LNCaP clone FGC (cell line): ENCODE data around the gene OR10D3.
"Not testable (repeated sequence)": the region's sequence is repeated elsewhere in the genome, so short reads cannot be mapped to it uniquely, and the experiment has no call there.

ENCODE experiments used
- DNase-seq: peaks from one replicate; pipeline ENCODE4 v3.0.0-alpha.2; 2011; ENCODE audit warnings: low read depth
- H3K4me3 ChIP-seq: 2 replicates; pipeline ENCODE4 v1.5.1; 2011; ENCODE audit warnings: mild to moderate bottlenecking, low read depth, low read length, control low read depth
- TF ChIP-seq, protein P1 (sequence below): IDR thresholded peaks from 2 replicates; pipeline ENCODE4 v1.5.1; 2012; ENCODE audit warnings: mild to moderate bottlenecking; ENCODE audit not compliant: control insufficient read depth, insufficient read depth; ENCODE audit errors: extremely low read depth

OR10D3 gene

DNA sequence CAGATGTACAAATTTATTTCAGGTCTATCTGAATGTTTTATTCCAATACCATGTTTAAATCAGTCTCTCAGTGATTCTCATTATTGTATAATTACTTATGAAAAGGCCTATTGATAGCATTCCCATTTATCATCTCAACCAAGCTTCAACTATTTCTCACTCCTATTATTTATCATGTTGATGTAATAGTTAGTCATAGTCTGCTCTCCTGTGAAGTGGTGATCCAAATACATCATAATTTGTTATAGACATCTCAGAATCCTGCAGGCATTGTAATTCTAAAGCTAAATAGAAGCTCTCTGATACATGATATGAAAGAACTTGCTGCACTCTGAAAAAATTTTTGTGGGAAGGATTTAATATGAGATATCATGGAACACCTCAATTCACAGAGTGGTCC is 36.0 kb downstream of the OR10D3 start:
- TF ChIP-seq, protein P1, sequence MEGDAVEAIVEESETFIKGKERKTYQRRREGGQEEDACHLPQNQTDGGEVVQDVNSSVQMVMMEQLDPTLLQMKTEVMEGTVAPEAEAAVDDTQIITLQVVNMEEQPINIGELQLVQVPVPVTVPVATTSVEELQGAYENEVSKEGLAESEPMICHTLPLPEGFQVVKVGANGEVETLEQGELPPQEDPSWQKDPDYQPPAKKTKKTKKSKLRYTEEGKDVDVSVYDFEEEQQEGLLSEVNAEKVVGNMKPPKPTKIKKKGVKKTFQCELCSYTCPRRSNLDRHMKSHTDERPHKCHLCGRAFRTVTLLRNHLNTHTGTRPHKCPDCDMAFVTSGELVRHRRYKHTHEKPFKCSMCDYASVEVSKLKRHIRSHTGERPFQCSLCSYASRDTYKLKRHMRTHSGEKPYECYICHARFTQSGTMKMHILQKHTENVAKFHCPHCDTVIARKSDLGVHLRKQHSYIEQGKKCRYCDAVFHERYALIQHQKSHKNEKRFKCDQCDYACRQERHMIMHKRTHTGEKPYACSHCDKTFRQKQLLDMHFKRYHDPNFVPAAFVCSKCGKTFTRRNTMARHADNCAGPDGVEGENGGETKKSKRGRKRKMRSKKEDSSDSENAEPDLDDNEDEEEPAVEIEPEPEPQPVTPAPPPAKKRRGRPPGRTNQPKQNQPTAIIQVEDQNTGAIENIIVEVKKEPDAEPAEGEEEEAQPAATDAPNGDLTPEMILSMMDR, result no peak
- DNase-seq, result no peak
- H3K4me3 ChIP-seq, result no peak overlapping the region

DNA sequence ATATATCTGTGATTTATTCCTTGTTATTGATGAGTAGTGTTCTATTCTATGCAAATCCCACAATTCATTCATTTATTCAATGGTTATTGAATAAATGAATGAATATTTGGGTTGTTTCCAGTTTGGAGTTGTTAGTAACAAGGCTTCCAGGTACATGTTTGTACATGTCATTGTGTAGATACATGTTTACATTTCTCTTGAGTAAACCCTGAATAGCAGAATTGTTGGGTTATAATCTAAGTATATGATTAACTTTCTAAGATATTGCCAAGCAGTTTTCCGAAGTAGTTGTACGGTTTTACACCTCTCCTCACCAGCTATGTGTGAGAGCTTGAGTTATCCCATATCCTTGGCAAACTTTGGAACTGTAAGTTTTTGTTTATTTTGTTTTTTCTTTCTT is 39.3 kb downstream of the OR10D3 start:
- H3K4me3 ChIP-seq, result no peak overlapping the region
- no peak for DNase-seq
- TF ChIP-seq, protein P1, result no peak

DNA sequence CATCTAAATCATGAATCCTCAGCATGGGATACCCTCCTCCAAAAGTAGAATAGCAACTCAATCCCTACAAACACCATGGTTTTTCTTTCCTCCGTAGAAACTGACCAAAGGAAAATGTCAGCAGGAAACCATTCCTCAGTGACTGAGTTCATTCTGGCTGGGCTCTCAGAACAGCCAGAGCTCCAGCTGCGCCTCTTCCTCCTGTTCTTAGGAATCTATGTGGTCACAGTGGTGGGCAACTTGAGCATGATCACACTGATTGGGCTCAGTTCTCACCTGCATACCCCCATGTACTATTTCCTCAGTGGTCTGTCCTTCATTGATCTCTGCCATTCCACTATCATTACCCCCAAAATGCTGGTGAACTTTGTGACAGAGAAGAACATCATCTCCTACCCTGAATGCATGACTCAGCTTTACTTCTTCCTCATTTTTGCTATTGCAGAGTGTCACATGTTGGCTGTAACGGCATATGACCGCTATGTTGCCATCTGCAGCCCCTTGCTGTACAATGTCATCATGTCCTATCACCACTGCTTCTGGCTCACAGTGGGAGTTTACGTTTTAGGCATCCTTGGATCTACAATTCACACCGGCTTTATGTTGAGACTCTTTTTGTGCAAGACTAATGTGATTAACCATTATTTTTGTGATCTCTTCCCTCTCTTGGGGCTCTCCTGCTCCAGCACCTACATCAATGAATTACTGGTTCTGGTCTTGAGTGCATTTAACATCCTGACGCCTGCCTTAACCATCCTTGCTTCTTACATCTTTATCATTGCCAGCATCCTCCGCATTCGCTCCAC is 41.7 kb downstream of the OR10D3 start:
- DNase-seq, H3K4me3 ChIP-seq: not testable (repeated sequence)

DNA sequence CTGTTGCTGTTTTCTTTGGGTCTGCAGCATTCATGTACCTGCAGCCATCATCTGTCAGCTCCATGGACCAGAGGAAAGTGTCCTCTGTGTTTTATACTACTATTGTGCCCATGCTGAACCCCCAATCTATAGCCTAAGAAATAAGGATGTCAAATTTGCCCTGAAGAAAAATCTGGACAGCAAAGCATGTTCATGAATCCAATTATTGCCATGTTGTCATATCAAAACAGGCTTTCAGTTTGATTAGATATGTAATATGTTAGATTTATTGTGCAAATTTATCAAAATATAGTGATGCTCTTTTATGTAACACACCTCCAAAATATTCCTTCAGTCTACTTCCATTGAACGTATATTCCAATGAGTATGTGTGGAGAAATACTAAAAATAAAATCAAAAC is 42.3 kb downstream of the OR10D3 start:
- TF ChIP-seq, protein P1, result no peak
- no peak for DNase-seq
- H3K4me3 ChIP-seq, result no peak overlapping the region

DNA sequence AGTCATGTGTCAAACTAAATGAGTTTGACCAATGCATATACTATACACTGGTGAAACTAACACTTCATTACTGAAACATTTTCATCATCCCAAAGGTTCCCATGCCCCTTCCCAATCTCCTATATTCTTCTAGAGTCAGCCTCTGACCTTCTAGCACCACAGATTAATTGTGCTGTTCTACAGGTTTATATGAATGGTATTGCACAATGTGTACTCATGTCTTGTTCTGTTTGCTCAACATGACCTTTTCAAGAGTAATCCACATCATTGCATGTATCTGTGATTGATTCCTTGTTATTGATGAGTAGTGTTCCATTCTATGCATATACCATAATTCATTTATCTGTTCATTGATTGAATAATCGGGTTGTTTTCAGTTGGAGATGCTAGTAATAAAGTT is 50.2 kb downstream of the OR10D3 start:
- peak; percentile 32 for DNase-seq
- no peak overlapping the region for H3K4me3 ChIP-seq
- TF ChIP-seq, protein P1, result no peak
